ENCODE measurements around the gene NRP1. TPM values are rescaled to one million over a fixed set of nuclear protein-coding genes. Genes with fewer than 3 reads are reported as not detected.

NRP1 gene
- polyA plus RNA-seq, 1 of the 3 experiments (the other 2 are of a cell fraction): 129 TPM

- no peak for TF ChIP-seq RFX5 (IDR thresholded peaks at IDR 0.05; ENCODE audit: low read length)
- no peak for TF ChIP-seq GABPA (IDR thresholded peaks at IDR 0.05; ENCODE audit: low read depth)
- no peak for TF ChIP-seq RXRA (IDR thresholded peaks at IDR 0.05; ENCODE audit: borderline replicate concordance, low read depth)
- TF ChIP-seq, protein P1, sequence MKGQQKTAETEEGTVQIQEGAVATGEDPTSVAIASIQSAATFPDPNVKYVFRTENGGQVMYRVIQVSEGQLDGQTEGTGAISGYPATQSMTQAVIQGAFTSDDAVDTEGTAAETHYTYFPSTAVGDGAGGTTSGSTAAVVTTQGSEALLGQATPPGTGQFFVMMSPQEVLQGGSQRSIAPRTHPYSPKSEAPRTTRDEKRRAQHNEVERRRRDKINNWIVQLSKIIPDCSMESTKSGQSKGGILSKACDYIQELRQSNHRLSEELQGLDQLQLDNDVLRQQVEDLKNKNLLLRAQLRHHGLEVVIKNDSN (IDR thresholded peaks at IDR 0.05; ENCODE audit: borderline replicate concordance, low read depth): no peak
- no peak for TF ChIP-seq EZH2phosphoT487 (IDR thresholded peaks at IDR 0.05; ENCODE audit: borderline replicate concordance, low read depth)
- TF ChIP-seq NFIC (IDR thresholded peaks at IDR 0.05; ENCODE audit: borderline replicate concordance): no peak
- TF ChIP-seq, protein P2, sequence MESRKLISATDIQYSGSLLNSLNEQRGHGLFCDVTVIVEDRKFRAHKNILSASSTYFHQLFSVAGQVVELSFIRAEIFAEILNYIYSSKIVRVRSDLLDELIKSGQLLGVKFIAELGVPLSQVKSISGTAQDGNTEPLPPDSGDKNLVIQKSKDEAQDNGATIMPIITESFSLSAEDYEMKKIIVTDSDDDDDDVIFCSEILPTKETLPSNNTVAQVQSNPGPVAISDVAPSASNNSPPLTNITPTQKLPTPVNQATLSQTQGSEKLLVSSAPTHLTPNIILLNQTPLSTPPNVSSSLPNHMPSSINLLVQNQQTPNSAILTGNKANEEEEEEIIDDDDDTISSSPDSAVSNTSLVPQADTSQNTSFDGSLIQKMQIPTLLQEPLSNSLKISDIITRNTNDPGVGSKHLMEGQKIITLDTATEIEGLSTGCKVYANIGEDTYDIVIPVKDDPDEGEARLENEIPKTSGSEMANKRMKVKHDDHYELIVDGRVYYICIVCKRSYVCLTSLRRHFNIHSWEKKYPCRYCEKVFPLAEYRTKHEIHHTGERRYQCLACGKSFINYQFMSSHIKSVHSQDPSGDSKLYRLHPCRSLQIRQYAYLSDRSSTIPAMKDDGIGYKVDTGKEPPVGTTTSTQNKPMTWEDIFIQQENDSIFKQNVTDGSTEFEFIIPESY (IDR thresholded peaks at IDR 0.05; ENCODE audit: borderline replicate concordance, low read depth): no peak
- TF ChIP-seq JUND (IDR thresholded peaks at IDR 0.05): peak; percentile 37; the same call in 1 of the 2 replicates
Observed at GRCh38 chr10:33216661-33217427, 117.6 kb downstream of the NRP1 start (continued).

DNA sequence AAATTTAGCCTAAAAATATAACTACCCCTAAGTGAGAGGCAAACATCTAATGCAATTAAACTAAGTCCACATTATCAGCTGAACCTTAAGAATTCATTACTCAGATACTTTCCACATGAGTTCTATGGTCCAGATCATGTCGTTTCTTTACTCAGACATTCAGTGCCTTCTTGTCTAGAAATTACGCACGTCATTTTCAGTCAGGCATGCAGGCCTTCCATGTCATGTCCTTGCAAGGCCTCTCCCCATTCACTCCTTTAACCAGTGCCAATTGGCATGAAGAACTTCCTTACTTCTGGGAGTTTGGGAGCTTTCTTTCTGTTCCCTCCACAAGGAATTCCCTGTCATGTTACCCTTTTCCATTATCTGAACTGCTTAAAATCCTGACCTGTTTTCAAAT lies 118.8 kb downstream of the NRP1 start:
- ChIA-PET CTCF (interaction anchor here (0.7 to 0.9 kb wide), 3 partner anchors 14 to 1877 kb away, joined by 3 read pairs; no protein-coding TSS in a partner anchor), POLR2A (no interaction called here)
- peaks cover 17% of the 10 kb centered on the region; the same call in 1 of the 2 replicates for H3K79me2 ChIP-seq (ENCODE audit: insufficient read depth)
- peaks cover 21 to 81% of the 10 kb centered on the region in 2 experiments for H3K36me3 ChIP-seq (replicated peaks in 1 of 2; ENCODE audit: control insufficient read depth in 1 of 2, insufficient read depth in 2 of 2, low read length in 1 of 2)
- H4K20me1 ChIP-seq (ENCODE audit: insufficient read depth): no peaks in the 10 kb centered on the region
- no peak overlapping the region for H3K9ac ChIP-seq
- H3F3A ChIP-seq (replicated peaks; ENCODE audit: insufficient read depth): peaks cover 45% of the 10 kb centered on the region
- no peak overlapping the region for H3K4me2 ChIP-seq
- H3K9me2 ChIP-seq: no peaks in the 10 kb centered on the region
- TF ChIP-seq IRF3 (IDR thresholded peaks at IDR 0.05; ENCODE audit: low read depth, low read length): no peak
- peak overlapping the region; percentile 11 to 73; a peak in 3 of 4 replicates for H3K27ac ChIP-seq (ENCODE audit: low read depth in 2 of 2, low read length in 1 of 2)
- DNase-seq: no peak
- peaks cover 16 to 51% of the 10 kb centered on the region in 2 experiments; a peak in 3 of 4 replicates for H3K4me1 ChIP-seq (ENCODE audit: control insufficient read depth in 1 of 2, insufficient read depth in 2 of 2, low read depth in 1 of 2, low read length in 1 of 2)
- 89% methylated on average over 3 of the region's 3 CpGs for WGBS (ENCODE audit: low lambda C conversion rate)
- H2AFZ ChIP-seq (ENCODE audit: low read depth): no peak overlapping the region
- no peak overlapping the region for H3K4me3 ChIP-seq (ENCODE audit: low read depth in 2 of 2, low read length in 1 of 2)
- no peaks in the 10 kb centered on the region for H3K27me3 ChIP-seq (ENCODE audit: insufficient read depth)
- no peaks in the 10 kb centered on the region for H3K9me3 ChIP-seq

- WGBS (ENCODE audit: low lambda C conversion rate): 90% methylated on average over 2 of the region's 2 CpGs
- peaks cover 16 to 51% of the 10 kb centered on the region in 2 experiments; a peak in 3 of 4 replicates for H3K4me1 ChIP-seq (ENCODE audit: control insufficient read depth in 1 of 2, insufficient read depth in 2 of 2, low read depth in 1 of 2, low read length in 1 of 2)
- peaks cover 45% of the 10 kb centered on the region for H3F3A ChIP-seq (replicated peaks; ENCODE audit: insufficient read depth)
- H2AFZ ChIP-seq (ENCODE audit: low read depth): no peak overlapping the region
- CTCF ChIA-PET: interaction anchor here (0.9 kb wide), 2 partner anchors 13 to 21 kb away, joined by 3 read pairs; no protein-coding TSS in a partner anchor
- H3K9me2 ChIP-seq: no peaks in the 10 kb centered on the region
- TF ChIP-seq SIN3A (IDR thresholded peaks at IDR 0.05; ENCODE audit: borderline replicate concordance, low read depth, low read length) (no peak), REST (IDR thresholded peaks at IDR 0.05; ENCODE audit: low read depth, low read length) (no peak), MXI1 (IDR thresholded peaks at IDR 0.05; ENCODE audit: low read depth, low read length) (no peak)
- TF ChIP-seq, protein P1 (IDR thresholded peaks at IDR 0.05; ENCODE audit: borderline replicate concordance, low read depth): no peak
- no peak overlapping the region for H3K4me3 ChIP-seq (ENCODE audit: low read depth in 2 of 2, low read length in 1 of 2)
- H3K27ac ChIP-seq (ENCODE audit: low read depth in 2 of 2, low read length in 1 of 2): peak overlapping the region; percentile 53 to 73
- DNase-seq: no peak
- peaks cover 21 to 81% of the 10 kb centered on the region in 2 experiments for H3K36me3 ChIP-seq (replicated peaks in 1 of 2; ENCODE audit: control insufficient read depth in 1 of 2, insufficient read depth in 2 of 2, low read length in 1 of 2)
- no peak overlapping the region for H3K4me2 ChIP-seq
- peaks cover 20% of the 10 kb centered on the region for H3K79me2 ChIP-seq (ENCODE audit: insufficient read depth)
- H4K20me1 ChIP-seq (ENCODE audit: insufficient read depth): no peaks in the 10 kb centered on the region
- POLR2A ChIA-PET: no interaction called here
- no peaks in the 10 kb centered on the region for H3K27me3 ChIP-seq (ENCODE audit: insufficient read depth)
- H3K9ac ChIP-seq: no peak overlapping the region
- H3K9me3 ChIP-seq: no peaks in the 10 kb centered on the region
Observed at GRCh38 chr10:33215154-33215553, 119.3 kb downstream of the NRP1 start.

Measured in SK-N-SH (cell line).